Neural cell (in vitro differentiated cells): Measurements from ENCODE around the gene SUPT3H. TPM values are rescaled to one million over a fixed set of nuclear protein-coding genes. Genes with fewer than 3 reads are reported as not detected.

ENCODE experiments used
- H2AFZ ChIP-seq: fragments of 200-600, 300-800 bp; sonication (generic), shearing (Covaris generic); 2 replicates; pipeline ENCODE4 v1.6.0; 2014; ENCODE audit warnings: low read depth, mild to moderate bottlenecking, antibody characterized with exemption, low read length, moderate library complexity
- H3F3A ChIP-seq: fragments of 200-600 bp; shearing (Covaris generic); 2 replicates; pipeline ENCODE4 v1.6.1; 2016; ENCODE audit warnings: mild to moderate bottlenecking, moderate library complexity, mixed read lengths, antibody characterized with exemption, low read length; ENCODE audit not compliant: insufficient read depth, poor library complexity, severe bottlenecking
- H3K27ac ChIP-seq: fragments of 200-600, 300-800 bp; sonication (generic), shearing (Covaris generic); 2 replicates; pipeline ENCODE4 v1.5.1; 2014; ENCODE audit warnings: mild to moderate bottlenecking, low read length, moderate library complexity
- H3K27me3 ChIP-seq: fragments of 300-800, 200-600 bp; sonication (generic), shearing (Covaris generic); 2 replicates; pipeline ENCODE4 v1.6.0; 2014; ENCODE audit warnings: mild to moderate bottlenecking, low read depth, low read length, moderate library complexity; ENCODE audit not compliant: insufficient read depth
- H3K36me3 ChIP-seq: fragments of 300-800, 200-600 bp; sonication (generic), shearing (Covaris generic); 2 replicates; pipeline ENCODE4 v1.5.1; 2014; ENCODE audit warnings: mild to moderate bottlenecking, antibody characterized with exemption, low read length, moderate library complexity; ENCODE audit not compliant: insufficient read depth
- H3K4me2 ChIP-seq: fragments of 300-800, 200-600 bp; sonication (generic), shearing (Covaris generic); 2 replicates; pipeline ENCODE4 v1.6.0; 2014; ENCODE audit warnings: mild to moderate bottlenecking, low read length
- H3K4me3 ChIP-seq: fragments of 300-800, 200-600 bp; sonication (generic), shearing (Covaris generic); 2 replicates; pipeline ENCODE4 v1.5.1; 2014; ENCODE audit warnings: mild to moderate bottlenecking, low read length, moderate library complexity
- H3K79me2 ChIP-seq: fragments of 200-600 bp; shearing (Covaris generic); replicated peaks from 2 replicates; pipeline ENCODE4 v1.6.0; 2014; ENCODE audit warnings: mild to moderate bottlenecking, low read length, moderate library complexity; ENCODE audit not compliant: insufficient read depth
- H3K9ac ChIP-seq: fragments of 300-800, 200-600 bp; sonication (generic), shearing (Covaris generic); 2 replicates; pipeline ENCODE4 v1.6.1; 2016; ENCODE audit warnings: mild to moderate bottlenecking, low read length, mixed read lengths
- H3K9me2 ChIP-seq: fragments of 200-600 bp; shearing (Covaris generic); 2 replicates; pipeline ENCODE4 v1.6.1; 2016; ENCODE audit warnings: mild to moderate bottlenecking, low read length, mixed read lengths; ENCODE audit not compliant: insufficient read depth
- H3K9me3 ChIP-seq: fragments of 200-600, 300-800 bp; sonication (generic), shearing (Covaris generic); 2 replicates; pipeline ENCODE4 v1.6.1; 2016; ENCODE audit warnings: mild to moderate bottlenecking, mixed run types, low read length, moderate library complexity, mixed read lengths
- H4K20me1 ChIP-seq: fragments of 200-600 bp; shearing (Covaris generic); 2 replicates; pipeline ENCODE4 v1.6.1; 2016; ENCODE audit warnings: mild to moderate bottlenecking, mixed run types; ENCODE audit not compliant: insufficient read depth
- CTCF ChIP-seq: fragments of 450-650 bp; IDR thresholded peaks from 2 replicates; pipeline ENCODE4 v1.5.1; 2014; ENCODE audit warnings: antibody characterized with exemption, mild to moderate bottlenecking, moderate library complexity; ENCODE audit not compliant: poor library complexity, severe bottlenecking
- EP300 ChIP-seq: fragments of 450-650 bp; conservative IDR thresholded peaks from 2 replicates; pipeline ENCODE4 v1.6.1; 2014; ENCODE audit warnings: antibody characterized with exemption, mild to moderate bottlenecking, moderate library complexity; ENCODE audit not compliant: poor library complexity, severe bottlenecking
- EZH2 ChIP-seq: fragments of 200-600, 300-800 bp; shearing (Covaris generic), sonication (generic); IDR thresholded peaks from 2 replicates; pipeline ENCODE4 v1.6.1; 2014; ENCODE audit warnings: antibody characterized with exemption, low read length, borderline replicate concordance, mild to moderate bottlenecking; ENCODE audit not compliant: insufficient read depth, poor library complexity, severe bottlenecking
- MXI1 ChIP-seq: fragments of 450-650 bp; conservative IDR thresholded peaks from 2 replicates; pipeline ENCODE4 v1.6.1; 2014; ENCODE audit warnings: antibody characterized with exemption, mild to moderate bottlenecking; ENCODE audit not compliant: poor library complexity, severe bottlenecking
- POLR2AphosphoS5 ChIP-seq: IDR thresholded peaks from 2 replicates; pipeline ENCODE4 v1.6.1; 2012
- RAD21 ChIP-seq: fragments of 450-650 bp; conservative IDR thresholded peaks from 2 replicates; pipeline ENCODE4 v1.6.1; 2014; ENCODE audit warnings: antibody characterized with exemption, mild to moderate bottlenecking, moderate library complexity
- REST ChIP-seq: IDR thresholded peaks from 2 replicates; pipeline ENCODE4 v1.6.1; 2012; ENCODE audit warnings: borderline replicate concordance
- SMC3 ChIP-seq: fragments of 450-650 bp; conservative IDR thresholded peaks from 2 replicates; pipeline ENCODE4 v1.6.1; 2014; ENCODE audit warnings: antibody characterized with exemption, mild to moderate bottlenecking, moderate library complexity; ENCODE audit not compliant: poor library complexity
- TAF1 ChIP-seq: IDR thresholded peaks from 2 replicates; pipeline ENCODE4 v1.6.1; 2012; ENCODE audit warnings: low read depth
- polyA plus RNA-seq: library from polyadenylated mRNA; depleted of rRNA; stranded (reverse); fragments of >200 nt; gene quantifications from 2 replicates; pipeline ENCODE4 v1.2.3, GENCODE V29; 2014

Gene SUPT3H
- polyA plus RNA-seq, 1 donor from 2014 or later, result 6.8 TPM

- Histone ChIP-seq H3K9me3 (no peaks in the 10 kb centered on the region), H2AFZ (no peak overlapping the region), H3K4me2 (no peak overlapping the region), H3K27ac (no peak overlapping the region), H3K36me3 (no peaks in the 10 kb centered on the region), H3K27me3 (no peaks in the 10 kb centered on the region), H4K20me1 (no peaks in the 10 kb centered on the region), H3K79me2 (no peaks in the 10 kb centered on the region), H3K4me3 (no peak overlapping the region), H3K9ac (no peak overlapping the region), H3K9me2 (no peaks in the 10 kb centered on the region), H3F3A (no peaks in the 10 kb centered on the region)
- no peak for TF ChIP-seq TAF1
These were observed 396.9 kb downstream of the SUPT3H start for GRCh38 chr6:44980841-44981240.

GRCh38 chr6:44976677-44977641, 400.8 kb downstream of the SUPT3H start:
- Histone ChIP-seq H3K36me3 (no peaks in the 10 kb centered on the region), H3F3A (no peaks in the 10 kb centered on the region), H3K27me3 (no peaks in the 10 kb centered on the region), H3K79me2 (no peaks in the 10 kb centered on the region), H3K9me3 (no peaks in the 10 kb centered on the region), H3K4me3 (no peak overlapping the region), H3K27ac (no peak overlapping the region), H2AFZ (no peak overlapping the region), H3K4me2 (no peak overlapping the region), H4K20me1 (no peaks in the 10 kb centered on the region), H3K9ac (no peak overlapping the region), H3K9me2 (no peaks in the 10 kb centered on the region)
- TF ChIP-seq TAF1 (no peak), SMC3 (no peak), EZH2 (no peak), REST (no peak), CTCF (no peak), MXI1 (no peak)

- H3K4me3 ChIP-seq, result no peak overlapping the region
- no peak for TF ChIP-seq POLR2AphosphoS5
- TF ChIP-seq TAF1, result no peak
- no peak for TF ChIP-seq REST
- TF ChIP-seq EZH2, result no peak
- TF ChIP-seq MXI1, result no peak
- no peak for TF ChIP-seq RAD21
- no peak for TF ChIP-seq CTCF
- TF ChIP-seq EP300, result no peak
These were observed 403.2 kb downstream of the SUPT3H start for GRCh38 chr6:44974511-44974910.

More at GRCh38 chr6:44974511-44974910, 403.2 kb downstream of the SUPT3H start:
- Histone ChIP-seq H3K9me3 (no peaks in the 10 kb centered on the region), H3K9ac (no peak overlapping the region), H3K27ac (no peak overlapping the region), H3K36me3 (no peaks in the 10 kb centered on the region), H3K9me2 (no peaks in the 10 kb centered on the region), H3K79me2 (no peaks in the 10 kb centered on the region), H3K27me3 (no peaks in the 10 kb centered on the region), H4K20me1 (no peaks in the 10 kb centered on the region), H3F3A (no peaks in the 10 kb centered on the region), H2AFZ (no peak overlapping the region), H3K4me2 (no peak overlapping the region)
